Activated T-helper 9 cell treated with anti-CD3 and anti-CD28 coated beads, Interleukin-2, amount 50 U/mL, for 16 hours (primary cell): ENCODE data around the gene NAV2.

Source experiments
- DNase-seq: peaks from one replicate; pipeline ENCODE4 v3.0.0-alpha.2; 2020; ENCODE audit warnings: low read depth

The NAV2 gene

DNA sequence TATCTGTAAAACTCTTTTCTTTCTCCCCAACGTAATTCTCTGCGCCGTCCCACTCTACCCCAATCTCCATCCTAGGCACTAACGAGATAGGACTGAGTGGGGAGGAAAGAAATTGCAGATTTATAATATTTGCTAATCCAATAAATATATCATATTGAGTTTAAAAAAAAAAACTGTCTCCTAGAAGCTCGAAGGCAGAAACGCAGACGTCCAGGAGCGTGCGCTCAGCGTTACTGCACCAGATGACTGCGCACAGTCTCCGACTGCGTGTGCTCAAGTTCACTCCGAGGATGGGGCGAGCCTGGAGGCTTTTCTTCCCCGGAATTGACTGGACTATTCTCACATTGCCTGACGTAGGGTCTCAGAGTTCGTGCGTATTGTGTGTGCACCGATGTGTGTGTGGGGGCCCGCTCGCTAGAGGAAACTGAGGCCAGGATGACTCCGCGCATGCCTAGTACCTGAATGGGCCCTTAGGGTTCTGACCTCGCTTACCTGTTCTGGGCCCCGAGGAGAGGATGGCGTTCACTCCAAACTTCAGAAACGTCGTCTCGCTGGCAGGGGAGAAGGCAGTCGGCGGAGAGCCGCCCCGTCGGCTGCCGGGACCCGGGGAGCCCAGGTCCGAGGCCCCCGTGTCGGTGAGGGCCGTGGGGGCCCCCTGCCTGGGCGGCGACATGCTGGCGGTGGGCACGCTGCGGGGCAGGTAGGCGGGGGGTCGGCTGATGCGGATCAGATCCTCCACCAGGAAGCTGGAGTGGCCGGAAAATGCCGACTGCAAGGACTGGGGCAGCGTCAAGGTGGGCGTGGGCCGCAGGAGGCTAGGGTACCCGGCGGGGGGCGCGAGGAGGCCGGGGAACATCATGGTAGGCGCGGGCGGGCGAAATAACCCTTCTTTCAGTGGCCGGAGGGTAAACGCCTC is 447.1 kb downstream of the NAV2 start:
- no peak for DNase-seq

GRCh38 chr11:20160425-20161229 is 448.0 kb downstream of the NAV2 start, which contains the start of gene DBX1:
DBX1 (minus strand) TSS chr11:20160475; CDS start chr11:20160324, 151 bp downstream.
- no peak for DNase-seq

GRCh38 chr11:20161230-20161918 is 448.7 kb downstream of the NAV2 start:
- no peak for DNase-seq

DNA sequence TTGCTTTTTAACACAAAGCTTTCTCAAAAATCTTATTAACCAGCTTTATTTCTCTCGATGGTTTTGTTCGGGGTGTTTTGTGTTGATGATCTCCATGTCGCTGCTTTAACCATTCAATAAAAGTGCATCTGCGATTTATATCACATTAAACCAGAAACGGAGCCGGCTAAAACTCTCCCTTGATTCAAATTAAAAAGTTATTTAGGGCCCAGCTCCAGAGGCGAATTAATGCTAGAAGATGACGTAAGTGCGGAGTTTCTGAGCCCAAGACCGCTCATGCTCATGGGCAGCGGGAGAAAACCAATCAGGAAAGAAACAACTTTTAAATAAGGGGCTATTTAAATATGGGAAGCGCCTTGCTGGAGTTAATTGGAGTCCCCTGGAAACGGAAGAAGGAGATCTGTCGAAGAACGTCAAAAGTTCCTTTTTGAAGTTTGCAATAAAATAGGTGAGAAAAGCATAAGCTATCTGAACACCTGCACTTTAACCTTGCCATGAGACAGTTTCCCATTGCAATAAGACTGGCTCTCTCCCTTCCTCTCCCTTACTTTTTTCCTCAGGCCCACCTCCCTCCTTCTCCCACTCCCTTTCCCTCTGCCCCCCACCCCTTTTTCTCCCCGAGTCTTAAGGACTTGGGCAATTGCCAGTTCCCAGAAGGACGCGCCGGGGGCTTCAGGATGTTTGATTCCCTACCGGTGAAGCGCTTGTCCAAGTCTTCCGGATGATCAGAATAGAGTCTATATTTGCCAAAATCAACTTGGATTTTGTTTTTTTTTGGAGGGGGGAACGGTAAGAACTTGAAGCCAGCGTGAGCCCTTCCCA is 449.5 kb downstream of the NAV2 start:
- DNase-seq: no peak

DNA sequence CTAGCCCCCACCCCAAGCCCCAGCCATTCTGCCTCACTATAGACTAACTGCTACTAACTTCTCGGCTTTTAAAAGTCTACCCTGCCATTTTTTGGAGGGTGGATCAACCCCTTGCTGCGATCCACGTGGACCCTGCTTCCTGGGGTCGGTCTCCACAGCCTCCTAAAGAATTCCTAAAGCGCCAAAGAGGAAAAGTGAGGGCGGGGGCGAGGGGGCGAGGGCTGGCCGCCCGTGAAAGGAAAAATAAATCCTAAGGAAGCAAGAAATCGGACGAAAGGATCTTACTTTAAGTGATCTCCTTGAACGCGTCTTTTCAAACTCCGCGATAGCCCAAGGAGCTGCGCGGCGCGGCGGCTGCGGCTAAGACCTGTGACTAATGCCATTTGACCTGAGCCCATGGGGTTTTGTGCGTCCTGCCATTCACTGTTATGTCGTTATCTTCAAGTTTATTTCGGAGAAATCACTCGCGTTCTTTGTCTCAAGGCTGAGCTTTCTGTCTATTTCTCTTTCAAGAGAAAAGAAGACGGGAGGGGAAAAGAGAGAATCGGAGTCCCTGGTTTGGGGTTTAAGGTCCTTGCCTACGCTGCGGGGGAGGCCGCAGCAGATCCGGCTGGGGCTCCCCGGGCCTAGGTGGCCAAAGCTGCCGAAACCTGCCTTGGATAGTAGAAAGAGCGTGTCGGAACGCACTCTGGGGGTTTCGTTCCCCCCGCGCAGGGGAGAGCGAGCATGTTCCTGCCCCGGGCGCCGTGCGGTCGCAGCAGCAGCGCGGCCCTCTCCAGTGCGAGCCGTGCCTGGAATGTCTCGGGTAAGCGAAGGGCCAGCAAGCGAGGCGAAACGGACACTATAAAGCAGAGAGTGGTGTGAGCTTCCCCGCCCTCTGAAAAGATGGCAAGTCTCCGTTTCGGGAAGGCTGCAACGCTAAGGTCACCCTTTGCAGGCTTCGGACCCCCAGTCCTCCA is 450.5 kb downstream of the NAV2 start:
- DNase-seq: no peak

DNA sequence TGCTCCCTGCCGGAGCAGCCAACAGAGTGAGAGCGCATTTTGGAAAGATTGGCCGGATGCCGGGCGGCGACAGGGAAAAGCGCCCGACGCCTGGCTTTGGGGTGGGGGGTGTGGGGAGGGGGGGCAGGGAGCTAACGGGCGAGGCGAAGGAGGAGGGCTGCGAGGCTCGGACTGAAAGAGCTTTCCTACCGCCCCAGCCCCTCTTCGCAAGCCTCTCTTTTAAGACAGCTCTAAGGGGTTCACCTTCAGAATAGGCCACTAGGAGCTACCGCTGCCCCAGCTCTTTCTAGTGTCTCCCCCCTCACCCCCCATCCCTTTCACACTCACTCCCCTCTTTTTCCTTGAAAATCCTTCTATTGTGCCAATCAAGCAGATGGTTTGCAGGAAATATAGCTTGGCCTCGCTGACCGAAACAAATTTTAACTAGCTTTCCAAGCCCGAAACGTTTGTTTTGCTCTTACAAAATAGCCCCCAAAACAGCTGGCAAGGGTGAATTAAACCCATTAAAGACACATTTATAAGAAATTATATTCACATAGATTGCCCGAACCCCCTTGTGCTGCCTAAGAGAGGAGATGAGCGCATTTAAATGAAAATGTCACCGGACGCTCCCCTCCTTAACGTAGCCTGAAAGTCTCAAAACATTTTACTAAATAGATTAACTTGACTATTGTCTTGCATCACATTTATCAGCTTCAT is 451.3 kb downstream of the NAV2 start:
- no peak for DNase-seq
